Kidney epithelial cell (primary cell): Measurements from ENCODE around the gene CSNK1A1. TPM values are rescaled to one million over a fixed set of nuclear protein-coding genes. Genes with fewer than 3 reads are reported as not detected.
"Not testable (repeated sequence)": the region's sequence is repeated elsewhere in the genome, so short reads cannot be mapped to it uniquely, and the experiment has no call there.

ENCODE experiments used
- DNase-seq: peaks from one replicate; pipeline ENCODE4 v3.0.0-alpha.2; 2010; ENCODE audit warnings: low read depth
- H3K27me3 ChIP-seq: 2 replicates; pipeline ENCODE4 v1.6.0; 2011; ENCODE audit warnings: low read length; ENCODE audit not compliant: control insufficient read depth, insufficient read depth
- H3K36me3 ChIP-seq: 2 replicates; pipeline ENCODE4 v1.5.1; 2011; ENCODE audit warnings: low read length; ENCODE audit not compliant: control insufficient read depth, insufficient read depth
- H3K4me3 ChIP-seq: 2 replicates; pipeline ENCODE4 v1.5.1; 2011; ENCODE audit warnings: low read depth, mild to moderate bottlenecking, control low read depth, low read length
- CTCF ChIP-seq: IDR thresholded peaks from 2 replicates; pipeline ENCODE4 v1.5.1; 2011; ENCODE audit warnings: mild to moderate bottlenecking, moderate library complexity, low read length, control low read depth, inconsistent platforms; ENCODE audit not compliant: insufficient read depth, poor library complexity, severe bottlenecking
- total RNA-seq: library from RNA; depleted of rRNA; stranded (reverse); fragments of >200 nt; gene quantifications from 2 replicates; pipeline ENCODE4 v1.2.3, GENCODE V29; 2015

CSNK1A1 gene
- total RNA-seq, 1 donor from 2014 or later, result 270 TPM

- no peaks in the 10 kb centered on the region for H3K36me3 ChIP-seq
- H3K27me3 ChIP-seq, result no peaks in the 10 kb centered on the region
- no peak for TF ChIP-seq CTCF
- DNase-seq, result no peak
- no peak overlapping the region for H3K4me3 ChIP-seq
Measured at GRCh38 chr5:149470942-149471341, 80.3 kb downstream of the CSNK1A1 start.

GRCh38 chr5:149466457-149466972, 84.7 kb downstream of the CSNK1A1 start:
- no peak overlapping the region for H3K4me3 ChIP-seq
- TF ChIP-seq CTCF, result no peak
- no peaks in the 10 kb centered on the region for H3K27me3 ChIP-seq
- no peak for DNase-seq
- H3K36me3 ChIP-seq, result no peaks in the 10 kb centered on the region

- Histone ChIP-seq H3K27me3 (no peaks in the 10 kb centered on the region), H3K36me3 (no peaks in the 10 kb centered on the region), H3K4me3 (no peak overlapping the region)
- no peak for DNase-seq
- no peak for TF ChIP-seq CTCF
Measured at GRCh38 chr5:149464796-149465489, 86.3 kb downstream of the CSNK1A1 start.

GRCh38 chr5:149461907-149462306, 89.3 kb downstream of the CSNK1A1 start:
- not testable (repeated sequence) for H3K36me3 ChIP-seq, DNase-seq, H3K4me3 ChIP-seq, H3K27me3 ChIP-seq

- no peaks in the 10 kb centered on the region for H3K27me3 ChIP-seq
- no peak for DNase-seq
- no peaks in the 10 kb centered on the region for H3K36me3 ChIP-seq
- no peak overlapping the region for H3K4me3 ChIP-seq
- no peak for TF ChIP-seq CTCF
Measured at GRCh38 chr5:149459891-149460290, 91.3 kb downstream of the CSNK1A1 start.

- no peaks in the 10 kb centered on the region for H3K27me3 ChIP-seq
- no peak overlapping the region for H3K4me3 ChIP-seq
- DNase-seq, result no peak
- H3K36me3 ChIP-seq, result no peaks in the 10 kb centered on the region
- TF ChIP-seq CTCF, result no peak
Measured at GRCh38 chr5:149457393-149457763, 93.9 kb downstream of the CSNK1A1 start.
